PC-3 (cell line): ENCODE measurements around the gene IQGAP3. TPM values are rescaled to one million over a fixed set of nuclear protein-coding genes. Genes with fewer than 3 reads are reported as not detected.

ENCODE experiments used
- ATAC-seq: fragments of 200-7000 bp; cut with Tn5 transposase; 2 replicates; pipeline ENCODE4 v1.9.1; 2020; ENCODE audit warnings: mild to moderate bottlenecking, moderate library complexity
- BruUV-seq: library from RNA; stranded (reverse); fragments of 400-500 nt; replicated peaks from 2 replicates; lab custom pipeline; 2021; lab: Mats Ljungman, UMichigan
- CTCF ChIA-PET: fragments of 300-600 bp; sonication (Branson Sonifier 250); formaldehyde crosslinking; loops from one replicate; lab custom pipeline; 2022; ENCODE audit warnings: antibody characterized with exemption; lab: Charles Lee
- POLR2A ChIA-PET: fragments of 300-600 bp; sonication (Branson Sonifier 250); formaldehyde crosslinking; loops from one replicate; lab custom pipeline; 2022; ENCODE audit warnings: antibody characterized with exemption; ENCODE audit not compliant: unreplicated experiment; lab: Charles Lee
- DNase-seq: peaks from one replicate; pipeline ENCODE4 v3.0.0-alpha.2; 2015
- H2AFZ ChIP-seq: fragments of 300-600 bp; sonication (generic); 2 replicates; pipeline ENCODE4 v1.6.0; 2016; ENCODE audit warnings: antibody characterized with exemption, low read length
- H3F3A ChIP-seq: fragments of 300-600 bp; sonication (generic); one replicate; pipeline ENCODE4 v1.6.0; 2017; ENCODE audit warnings: antibody characterized with exemption, low read length, control low read depth, mild to moderate bottlenecking; ENCODE audit not compliant: unreplicated experiment
- H3K27ac ChIP-seq: fragments of 300-600 bp; sonication (generic); 2 replicates; pipeline ENCODE4 v1.5.1; 2016; ENCODE audit warnings: mild to moderate bottlenecking, low read length
- H3K27me3 ChIP-seq: fragments of 300-600 bp; sonication (generic); 2 replicates; pipeline ENCODE4 v1.6.1; 2016; ENCODE audit warnings: low read length, mixed read lengths
- H3K36me3 ChIP-seq: fragments of 300-600 bp; sonication (generic); 2 replicates; pipeline ENCODE4 v1.6.1; 2016; ENCODE audit warnings: low read depth, mixed run types, low read length, mixed read lengths
- H3K4me1 ChIP-seq: fragments of 300-600 bp; sonication (generic); 2 replicates; pipeline ENCODE4 v1.5.1; 2016; ENCODE audit warnings: low read length; ENCODE audit not compliant: insufficient read depth
- H3K4me2 ChIP-seq: fragments of 300-600 bp; sonication (generic); 2 replicates; pipeline ENCODE4 v1.6.0; 2016; ENCODE audit warnings: low read length
- H3K4me3 ChIP-seq: fragments of 300-600 bp; sonication (generic); 2 replicates; pipeline ENCODE4 v1.5.1; 2016; ENCODE audit warnings: mild to moderate bottlenecking, low read length, mixed read lengths
- H3K79me2 ChIP-seq: fragments of 300-600 bp; sonication (generic); 2 replicates; pipeline ENCODE4 v1.6.1; 2017; ENCODE audit warnings: low read length, mixed read lengths
- H3K9ac ChIP-seq: fragments of 300-600 bp; sonication (generic); 2 replicates; pipeline ENCODE4 v1.6.0; 2016; ENCODE audit warnings: mild to moderate bottlenecking, low read length
- H3K9me2 ChIP-seq: fragments of 300-600 bp; sonication (generic); replicated peaks from 2 replicates; pipeline ENCODE4 v1.6.1; 2016; ENCODE audit warnings: mixed run types, low read length, mixed read lengths
- H3K9me3 ChIP-seq: fragments of 300-600 bp; sonication (generic); 2 replicates; pipeline ENCODE4 v1.6.1; 2016; ENCODE audit warnings: low read length, mixed read lengths
- H4K20me1 ChIP-seq: fragments of 300-600 bp; sonication (generic); 2 replicates; pipeline ENCODE4 v1.6.1; 2016; ENCODE audit warnings: low read length, mixed read lengths
- EZH2 ChIP-seq: fragments of 300-600 bp; sonication (generic); IDR thresholded peaks from one replicate; pipeline ENCODE4 v1.6.1; 2017; ENCODE audit warnings: antibody characterized with exemption, mild to moderate bottlenecking, low read length; ENCODE audit not compliant: unreplicated experiment
- EZH2phosphoT487 ChIP-seq: fragments of 300-600 bp; sonication (generic); IDR thresholded peaks from 2 replicates; pipeline ENCODE4 v1.6.1; 2018; ENCODE audit warnings: mild to moderate bottlenecking, antibody characterized with exemption, low read length, borderline replicate concordance
- intact Hi-C: fragments of 100-400 bp; cut with micrococcal nuclease; formaldehyde crosslinking; loops from 2 replicates; pipeline ENCODE4 v1.9.0; 2023
- total RNA-seq: library from RNA; depleted of rRNA; stranded (reverse); fragments of >200 nt; gene quantifications from 2 replicates; pipeline ENCODE4 v1.2.3, GENCODE V29; 2014
- TF ChIP-seq, protein P1 (sequence below): fragments of 300-600 bp; sonication (generic); conservative IDR thresholded peaks from 2 replicates; pipeline ENCODE4 v1.5.1; 2017; ENCODE audit warnings: antibody characterized with exemption, low read depth, mild to moderate bottlenecking, low read length

Gene IQGAP3
- total RNA-seq, 1 experiment from 2014 or later: 54.3 TPM

DNA sequence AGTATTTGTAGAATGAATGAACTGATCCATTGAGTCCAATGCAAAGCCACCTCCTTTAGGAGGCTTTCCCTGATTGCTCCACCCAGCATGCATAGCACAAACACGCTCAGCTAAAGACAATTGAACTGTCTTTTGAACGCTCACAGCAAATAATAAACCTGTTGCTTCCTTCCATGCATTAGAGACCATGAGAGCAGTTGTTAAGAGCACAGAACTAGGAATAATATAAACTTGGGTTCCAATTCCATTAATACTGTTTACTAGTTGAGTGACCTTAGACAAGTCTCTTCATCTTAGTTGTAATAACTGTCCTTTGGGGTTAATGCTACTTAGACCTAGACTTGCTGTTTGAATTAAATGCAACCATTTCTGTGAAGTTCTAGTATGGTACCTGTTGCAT is 65.9 kb downstream of the IQGAP3 start:
- Histone ChIP-seq H3K79me2 (no peaks in the 10 kb centered on the region), H3K9me3 (no peaks in the 10 kb centered on the region), H3K27me3 (no peaks in the 10 kb centered on the region), H2AFZ (no peak overlapping the region), H3K9me2 (no peaks in the 10 kb centered on the region), H3K36me3 (no peaks in the 10 kb centered on the region), H3K27ac (no peak overlapping the region), H3K4me1 (peaks cover 43% of the 10 kb centered on the region), H3F3A (no peaks in the 10 kb centered on the region), H3K4me2 (no peak overlapping the region), H4K20me1 (no peaks in the 10 kb centered on the region), H3K4me3 (no peak overlapping the region), H3K9ac (no peak overlapping the region)
- DNase-seq (no peak), ATAC-seq (no peak)
- BruUV-seq: no TSS peak
- TF ChIP-seq EZH2phosphoT487 (no peak), EZH2 (no peak)
- TF ChIP-seq, protein P1, sequence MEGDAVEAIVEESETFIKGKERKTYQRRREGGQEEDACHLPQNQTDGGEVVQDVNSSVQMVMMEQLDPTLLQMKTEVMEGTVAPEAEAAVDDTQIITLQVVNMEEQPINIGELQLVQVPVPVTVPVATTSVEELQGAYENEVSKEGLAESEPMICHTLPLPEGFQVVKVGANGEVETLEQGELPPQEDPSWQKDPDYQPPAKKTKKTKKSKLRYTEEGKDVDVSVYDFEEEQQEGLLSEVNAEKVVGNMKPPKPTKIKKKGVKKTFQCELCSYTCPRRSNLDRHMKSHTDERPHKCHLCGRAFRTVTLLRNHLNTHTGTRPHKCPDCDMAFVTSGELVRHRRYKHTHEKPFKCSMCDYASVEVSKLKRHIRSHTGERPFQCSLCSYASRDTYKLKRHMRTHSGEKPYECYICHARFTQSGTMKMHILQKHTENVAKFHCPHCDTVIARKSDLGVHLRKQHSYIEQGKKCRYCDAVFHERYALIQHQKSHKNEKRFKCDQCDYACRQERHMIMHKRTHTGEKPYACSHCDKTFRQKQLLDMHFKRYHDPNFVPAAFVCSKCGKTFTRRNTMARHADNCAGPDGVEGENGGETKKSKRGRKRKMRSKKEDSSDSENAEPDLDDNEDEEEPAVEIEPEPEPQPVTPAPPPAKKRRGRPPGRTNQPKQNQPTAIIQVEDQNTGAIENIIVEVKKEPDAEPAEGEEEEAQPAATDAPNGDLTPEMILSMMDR: no peak
- ChIA-PET CTCF (no interaction called here), POLR2A (interaction anchor here (0.6 kb wide), 1 partner anchor 611 kb away, joined by 13 read pairs; no protein-coding TSS in a partner anchor)
- intact Hi-C loops: no loop called here

DNA sequence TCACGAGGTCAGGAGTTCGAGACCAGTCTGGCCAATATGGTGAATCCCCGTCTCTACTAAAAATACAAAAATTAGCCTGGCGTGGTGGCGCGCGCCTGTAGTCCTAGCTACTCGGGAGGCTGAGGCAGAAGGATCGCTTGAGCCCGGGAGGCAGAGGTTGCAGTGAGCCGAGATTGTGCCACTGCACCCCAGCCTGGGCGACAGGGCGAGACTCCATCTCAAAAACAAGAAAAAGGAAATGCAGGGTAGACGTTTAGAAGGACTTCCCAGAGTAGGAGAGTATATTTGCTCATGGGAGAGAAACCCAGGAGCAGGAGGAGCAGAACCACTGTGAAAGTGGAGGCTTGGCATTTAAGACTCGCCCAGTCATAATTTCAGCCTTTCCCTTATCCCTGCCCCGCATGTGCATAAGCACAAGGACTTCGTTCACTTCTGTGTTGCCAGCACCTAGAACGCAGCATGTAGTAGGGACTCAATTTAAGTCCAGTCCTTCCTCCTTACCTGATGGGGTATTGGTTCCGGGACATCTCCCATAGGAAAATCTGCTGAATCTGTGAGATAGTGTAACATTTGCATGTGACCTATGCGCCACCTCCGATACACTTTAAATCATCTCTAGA is 66.6 kb downstream of the IQGAP3 start:
- no peaks in the 10 kb centered on the region for H3K9me2 ChIP-seq
- DNase-seq: no peak
- H3K4me3 ChIP-seq: no peak overlapping the region
- ChIA-PET POLR2A (interaction anchor here (1.2 kb wide), 1 partner anchor 65 kb away, joined by 7 read pairs; no protein-coding TSS in a partner anchor), CTCF (interaction anchor here (0.6 to 1.1 kb wide), 2 partner anchors 10 to 120 kb away, joined by 3 to 4 read pairs; no protein-coding TSS in a partner anchor)
- H3K27me3 ChIP-seq: no peaks in the 10 kb centered on the region
- H3K4me1 ChIP-seq: peaks cover 49% of the 10 kb centered on the region
- H3K9me3 ChIP-seq: no peaks in the 10 kb centered on the region
- 0 out of 2 replicates have a peak overlapping the region, but pooled peaks have one; percentile 22 for H3K4me2 ChIP-seq
- H2AFZ ChIP-seq: peak overlapping the region; percentile 76; the same call in 1 of the 2 replicates
- H3K36me3 ChIP-seq: no peaks in the 10 kb centered on the region
- peak overlapping the region; percentile 96 for H3K27ac ChIP-seq
- H3F3A ChIP-seq: no peaks in the 10 kb centered on the region
- H4K20me1 ChIP-seq: no peaks in the 10 kb centered on the region
- no peaks in the 10 kb centered on the region for H3K79me2 ChIP-seq
- ATAC-seq: no peak
- TSS peak; percentile 7 for BruUV-seq
- TF ChIP-seq EZH2phosphoT487 (no peak), EZH2 (no peak)
- TF ChIP-seq, protein P1: no peak
- peak overlapping the region; percentile 98 for H3K9ac ChIP-seq
- intact Hi-C loops: loop anchor here (1.0 kb wide), 2 partner anchors 48 to 66 kb away; no protein-coding TSS in a partner anchor
